Liver (tissue), 3 donors: Measurements from ENCODE around the gene CCNE1.

Experiments
- JUND ChIP-seq, 2 donors: IDR thresholded peaks; 2 replicates each; pipeline ENCODE4 v1.6.1; 2016; ENCODE audit warnings: antibody characterized with exemption in 2 of 2
- TAF1 ChIP-seq: conservative IDR thresholded peaks from 2 replicates; pipeline ENCODE4 v1.6.1; 2016; ENCODE audit warnings: antibody characterized with exemption, mild to moderate bottlenecking
- YY1 ChIP-seq: IDR thresholded peaks from 2 replicates; pipeline ENCODE4 v1.6.1; 2016; ENCODE audit warnings: antibody characterized with exemption, mild to moderate bottlenecking
- TF ChIP-seq, protein P1 (sequence below): fragments of 150-350 bp; IDR thresholded peaks from 2 replicates; pipeline ENCODE4 v1.5.1; 2017; ENCODE audit warnings: improper control_type of control experiment, low read depth, low read length; ENCODE audit not compliant: missing input control
- donor health status: healthy.
- donor health status: healthy.

DNA sequence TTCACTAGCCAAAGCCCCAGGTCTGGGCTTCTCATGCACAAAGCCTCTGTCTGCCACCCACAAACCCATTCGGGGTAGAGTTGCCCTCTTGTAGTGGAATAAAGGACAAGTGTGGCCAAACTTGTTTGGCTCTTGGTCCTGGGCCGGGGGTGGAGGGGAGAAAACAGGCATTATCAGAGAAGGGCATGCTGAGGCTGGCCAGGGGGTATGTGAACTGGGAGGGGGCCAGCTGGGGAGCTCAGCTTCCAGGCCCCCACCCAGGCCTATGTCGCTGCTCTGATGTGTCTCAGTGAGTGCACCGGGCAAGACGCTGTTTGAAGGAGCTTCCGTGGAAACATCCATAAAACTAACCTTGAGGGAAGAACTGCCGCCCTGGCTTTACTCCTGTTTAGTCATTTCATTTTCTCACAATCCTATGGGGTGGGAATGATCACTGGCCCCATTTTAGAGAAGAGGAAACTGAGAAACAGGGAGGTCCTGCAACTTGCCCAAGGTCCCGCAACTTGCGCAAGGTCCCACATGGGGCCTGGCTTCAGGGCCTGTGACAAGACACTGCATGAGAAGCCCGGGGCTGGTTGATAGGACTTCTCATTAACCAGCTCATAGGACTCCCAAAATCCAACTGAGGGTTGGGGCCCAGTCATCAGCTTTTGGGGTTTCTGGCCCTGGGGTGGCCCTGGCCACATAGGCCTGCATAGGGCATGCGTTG lies 30.8 kb downstream of the CCNE1 start:
- TF ChIP-seq YY1 (no peak), JUND (IDR thresholded peaks at IDR 0.05) (no peak), TAF1 (no peak)
- TF ChIP-seq, protein P1, sequence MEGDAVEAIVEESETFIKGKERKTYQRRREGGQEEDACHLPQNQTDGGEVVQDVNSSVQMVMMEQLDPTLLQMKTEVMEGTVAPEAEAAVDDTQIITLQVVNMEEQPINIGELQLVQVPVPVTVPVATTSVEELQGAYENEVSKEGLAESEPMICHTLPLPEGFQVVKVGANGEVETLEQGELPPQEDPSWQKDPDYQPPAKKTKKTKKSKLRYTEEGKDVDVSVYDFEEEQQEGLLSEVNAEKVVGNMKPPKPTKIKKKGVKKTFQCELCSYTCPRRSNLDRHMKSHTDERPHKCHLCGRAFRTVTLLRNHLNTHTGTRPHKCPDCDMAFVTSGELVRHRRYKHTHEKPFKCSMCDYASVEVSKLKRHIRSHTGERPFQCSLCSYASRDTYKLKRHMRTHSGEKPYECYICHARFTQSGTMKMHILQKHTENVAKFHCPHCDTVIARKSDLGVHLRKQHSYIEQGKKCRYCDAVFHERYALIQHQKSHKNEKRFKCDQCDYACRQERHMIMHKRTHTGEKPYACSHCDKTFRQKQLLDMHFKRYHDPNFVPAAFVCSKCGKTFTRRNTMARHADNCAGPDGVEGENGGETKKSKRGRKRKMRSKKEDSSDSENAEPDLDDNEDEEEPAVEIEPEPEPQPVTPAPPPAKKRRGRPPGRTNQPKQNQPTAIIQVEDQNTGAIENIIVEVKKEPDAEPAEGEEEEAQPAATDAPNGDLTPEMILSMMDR: no peak
